Neuronal stem cell (in vitro differentiated cells): Measurements from ENCODE around the gene SOBP.

Source experiments
- DNase-seq: peaks from one replicate; pipeline ENCODE4 v3.0.0-alpha.2; 2013; ENCODE audit warnings: low spot score
- H2AFZ ChIP-seq: one replicate; pipeline ENCODE4 v1.6.1; 2013; ENCODE audit warnings: mild to moderate bottlenecking, low read length, inconsistent platforms
- H2AK5ac ChIP-seq: 2 replicates; pipeline ENCODE4 v1.6.1; 2013; ENCODE audit warnings: low read depth, mild to moderate bottlenecking, inconsistent platforms, low read length, moderate library complexity, mixed read lengths
- H2BK120ac ChIP-seq: 2 replicates; pipeline ENCODE4 v1.6.1; 2013; ENCODE audit warnings: low read depth, mild to moderate bottlenecking, inconsistent platforms, low read length, moderate library complexity, mixed read lengths
- H2BK12ac ChIP-seq: one replicate; pipeline ENCODE4 v1.6.1; 2013; ENCODE audit warnings: low read length, inconsistent platforms
- H2BK15ac ChIP-seq: 2 replicates; pipeline ENCODE4 v1.6.1; 2013; ENCODE audit warnings: mild to moderate bottlenecking, low read length, inconsistent platforms, mixed read lengths
- H2BK5ac ChIP-seq: one replicate; pipeline ENCODE4 v1.6.1; 2013; ENCODE audit warnings: inconsistent platforms, mild to moderate bottlenecking, low read length, moderate library complexity
- H3K14ac ChIP-seq: one replicate; pipeline ENCODE4 v1.6.1; 2013; ENCODE audit warnings: low read length, inconsistent platforms
- H3K18ac ChIP-seq: 2 replicates; pipeline ENCODE4 v1.6.1; 2013; ENCODE audit warnings: low read length, inconsistent platforms
- H3K23ac ChIP-seq: 2 replicates; pipeline ENCODE4 v1.6.1; 2013; ENCODE audit warnings: low read depth, mild to moderate bottlenecking, mixed read lengths, low read length, inconsistent platforms; ENCODE audit not compliant: poor library complexity
- H3K27ac ChIP-seq: replicated peaks from 3 replicates; pipeline ENCODE4 v1.5.1; 2013; ENCODE audit warnings: low read length, inconsistent platforms
- H3K27me3 ChIP-seq, 3 experiments: 2 replicates each; pipeline ENCODE4 v1.6.1; 2013; ENCODE audit warnings: low read length in 3 of 3, mild to moderate bottlenecking in 2 of 3, inconsistent platforms in 1 of 3, low read depth in 1 of 3, mixed read lengths in 1 of 3, moderate library complexity in 1 of 3; ENCODE audit not compliant: control insufficient read depth in 3 of 3, insufficient read depth in 3 of 3
- H3K36me3 ChIP-seq, 2 donors: replicated peaks in 1 of 2; 2 replicates each; pipeline ENCODE4 v1.6.1; 2013; ENCODE audit warnings: low read length in 2 of 2; ENCODE audit not compliant: control insufficient read depth in 2 of 2, insufficient read depth in 2 of 2
- H3K4ac ChIP-seq: 2 replicates; pipeline ENCODE4 v1.6.1; 2013; ENCODE audit warnings: inconsistent platforms, mild to moderate bottlenecking, low read length, moderate library complexity
- H3K4me1 ChIP-seq, 2 donors: 1 replicate in 1 of 2; 2 replicates in 1 of 2; pipeline ENCODE4 v1.6.1; 2013; ENCODE audit warnings: low read length in 2 of 2, low read depth in 1 of 2; ENCODE audit not compliant: control insufficient read depth in 2 of 2, insufficient read depth in 1 of 2
- H3K4me2 ChIP-seq: one replicate; pipeline ENCODE4 v1.6.1; 2013; ENCODE audit warnings: mild to moderate bottlenecking, low read length, inconsistent platforms; ENCODE audit not compliant: insufficient read depth, poor library complexity, severe bottlenecking
- H3K4me3 ChIP-seq, 2 donors: 2 replicates each; pipeline ENCODE4 v1.5.1; 2013; ENCODE audit warnings: low read length in 2 of 2, mild to moderate bottlenecking in 2 of 2, inconsistent platforms in 1 of 2, moderate library complexity in 1 of 2
- H3K79me1 ChIP-seq: one replicate; pipeline ENCODE4 v1.6.1; 2013; ENCODE audit warnings: low read depth, mild to moderate bottlenecking, inconsistent platforms, low read length, moderate library complexity
- H3K9ac ChIP-seq: one replicate; pipeline ENCODE4 v1.6.1; 2013; ENCODE audit warnings: mild to moderate bottlenecking, low read depth, low read length, inconsistent platforms; ENCODE audit not compliant: poor library complexity
- H3K9me3 ChIP-seq, 2 donors: replicated peaks in 1 of 2; 2 replicates each; pipeline versions ENCODE3 to v1.6.1; 2013; ENCODE audit warnings: low read length in 2 of 2, mild to moderate bottlenecking in 2 of 2, inconsistent platforms in 1 of 2, low read depth in 1 of 2, mixed read lengths in 1 of 2, moderate library complexity in 1 of 2; ENCODE audit not compliant: control insufficient read depth in 2 of 2, insufficient read depth in 1 of 2
- H4K8ac ChIP-seq: one replicate; pipeline ENCODE4 v1.6.1; 2013; ENCODE audit warnings: low read depth, mild to moderate bottlenecking, inconsistent platforms, low read length, moderate library complexity
- H4K91ac ChIP-seq: one replicate; pipeline ENCODE4 v1.6.1; 2013; ENCODE audit warnings: low read length, low read depth, mild to moderate bottlenecking, inconsistent platforms; ENCODE audit not compliant: poor library complexity
- WGBS, 2 donors: extraction: QIAGEN DNeasy Blood & Tissue Kit; methylation state at CpG; one replicate each; pipeline ENCODE4 v1.1.7; 2013; ENCODE audit warnings: missing lambda C conversion rate in 2 of 2, mixed read lengths in 1 of 2; ENCODE audit not compliant: insufficient read length in 2 of 2, insufficient replicate concordance in 1 of 2; ENCODE audit errors: extremely low coverage in 2 of 2; 5-methylcytosine and 5-hydroxymethylcytosine counted together

SOBP gene

GRCh38 chr6:107565165-107565723, 75.3 kb downstream of the SOBP start:
- Histone ChIP-seq H2AFZ (no peak overlapping the region), H3K4me1 (peaks cover 14 to 16% of the 10 kb centered on the region in 2 donors), H3K27ac (no peak overlapping the region), H3K9ac (no peak overlapping the region), H3K36me3 (peaks cover 0 to 62% of the 10 kb centered on the region in 2 donors), H4K8ac (no peak overlapping the region), H3K9me3 (no peaks in the 10 kb centered on the region), H2AK5ac (no peak overlapping the region), H3K4ac (no peak overlapping the region), H2BK5ac (no peak overlapping the region), H2BK15ac (no peak overlapping the region), H2BK120ac (no peak overlapping the region), H3K4me2 (no peak overlapping the region), H3K18ac (no peak overlapping the region), H3K27me3 (no peaks in the 10 kb centered on the region), H4K91ac (no peak overlapping the region), H2BK12ac (no peak overlapping the region), H3K23ac (no peak overlapping the region), H3K14ac (no peak overlapping the region), H3K4me3 (no peak overlapping the region), H3K79me1 (no peaks in the 10 kb centered on the region)
- WGBS, 2 donors: no CpG with 5 or more reads among the region's 7 CpGs
- DNase-seq: no peak

DNA sequence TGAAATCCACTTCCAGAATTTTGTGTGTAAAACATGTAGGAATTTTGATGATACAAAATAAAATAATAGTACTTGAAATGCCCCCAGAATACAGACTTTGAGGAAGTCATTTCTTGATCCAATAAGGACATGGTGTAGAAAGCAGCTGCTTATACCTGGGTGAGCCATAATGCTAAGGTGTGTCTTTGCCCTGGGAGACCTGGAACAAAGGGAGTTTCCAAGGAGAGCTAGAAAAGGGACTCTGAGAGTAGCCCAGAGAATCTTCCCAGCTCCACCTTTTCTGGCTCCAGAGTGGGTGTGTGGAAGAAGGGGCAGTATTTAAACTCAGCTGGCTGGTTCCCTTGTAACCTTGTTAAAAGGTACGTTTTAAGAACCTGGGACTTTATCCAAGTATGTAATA, 77.7 kb downstream of the SOBP start:
- no peaks in the 10 kb centered on the region for H3K27me3 ChIP-seq
- no peak overlapping the region for H2BK5ac ChIP-seq
- no peak overlapping the region for H3K27ac ChIP-seq
- no peak overlapping the region for H2AK5ac ChIP-seq
- no peak overlapping the region for H2AFZ ChIP-seq
- no peak overlapping the region for H2BK12ac ChIP-seq
- no peak overlapping the region for H3K4me2 ChIP-seq
- H3K18ac ChIP-seq: no peak overlapping the region
- no peak overlapping the region for H3K4ac ChIP-seq
- no peaks in the 10 kb centered on the region for H3K79me1 ChIP-seq
- WGBS, 2 donors: no CpG with 5 or more reads among the region's 1 CpG
- peaks cover 2 to 74% of the 10 kb centered on the region in 2 donors for H3K36me3 ChIP-seq
- no peak overlapping the region for H3K9ac ChIP-seq
- no peak overlapping the region for H4K91ac ChIP-seq
- H4K8ac ChIP-seq: no peak overlapping the region
- H2BK15ac ChIP-seq: no peak overlapping the region
- no peak overlapping the region for H3K4me3 ChIP-seq
- no peaks in the 10 kb centered on the region for H3K9me3 ChIP-seq
- DNase-seq: no peak
- H3K4me1 ChIP-seq: peaks cover 10 to 11% of the 10 kb centered on the region in 2 donors
- no peak overlapping the region for H2BK120ac ChIP-seq
- no peak overlapping the region for H3K23ac ChIP-seq
- no peak overlapping the region for H3K14ac ChIP-seq

DNA sequence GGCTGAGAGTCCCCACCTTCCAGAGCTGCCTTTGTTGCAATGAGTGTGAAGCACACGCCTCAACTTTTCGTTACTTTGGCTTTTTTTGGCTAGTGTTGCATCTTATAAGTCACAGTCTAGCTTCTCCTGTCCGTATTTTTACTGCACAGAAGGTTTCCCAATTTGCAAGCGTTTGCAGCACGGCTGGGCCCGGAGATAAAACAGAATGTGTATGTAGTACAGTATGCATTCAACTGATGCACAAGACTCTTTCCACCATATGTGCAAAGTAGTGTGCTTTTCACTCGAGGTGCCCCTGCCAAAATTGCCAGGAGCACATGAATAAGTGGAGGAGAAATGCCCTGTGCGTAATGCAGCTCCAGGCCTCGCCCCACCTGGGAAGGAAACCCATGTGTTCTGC, 79.6 kb downstream of the SOBP start:
- no CpG with 5 or more reads among the region's 9 CpGs for WGBS, 2 donors
- Histone ChIP-seq H2BK15ac (no peak overlapping the region), H3K27ac (no peak overlapping the region)

DNA sequence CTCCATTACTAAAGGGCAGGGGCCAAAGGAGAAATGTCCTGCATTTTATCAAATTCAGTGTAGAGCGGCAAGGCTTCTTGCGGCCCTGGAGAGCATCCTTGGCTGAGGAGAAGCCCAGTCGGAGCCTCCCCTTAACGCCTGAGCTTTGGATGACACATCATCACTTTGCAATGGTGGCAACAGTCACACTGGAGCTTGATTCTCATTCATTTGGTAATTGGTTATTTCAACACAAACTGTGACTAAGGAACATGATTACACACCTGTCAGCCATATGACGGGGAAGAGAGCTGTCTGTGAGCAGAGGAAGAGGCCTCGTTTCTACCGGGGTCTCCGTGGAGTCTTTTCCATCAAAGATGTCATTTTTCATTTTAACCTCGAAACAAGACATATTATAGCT, 81.4 kb downstream of the SOBP start:
- H3K4me1 ChIP-seq: peaks cover 0 to 12% of the 10 kb centered on the region in 2 donors
- no CpG with 5 or more reads among the region's 9 CpGs for WGBS, 2 donors

More for the DNA sequence above, 79.6 kb downstream of the SOBP start:
- Histone ChIP-seq H3K4me1 (peaks cover 5 to 12% of the 10 kb centered on the region in 2 donors), H3K9ac (no peak overlapping the region), H2BK120ac (no peak overlapping the region), H3K18ac (peak overlapping the region; percentile 11), H3K14ac (no peak overlapping the region), H3K23ac (peak overlapping the region; percentile 50), H2AK5ac (peak overlapping the region; percentile 53), H2BK12ac (no peak overlapping the region), H4K8ac (no peak overlapping the region), H3K27me3 (no peaks in the 10 kb centered on the region), H3K36me3 (peaks cover 2 to 85% of the 10 kb centered on the region in 2 donors), H3K4ac (no peak overlapping the region), H3K9me3 (no peaks in the 10 kb centered on the region), H3K79me1 (no peaks in the 10 kb centered on the region), H2BK5ac (no peak overlapping the region), H4K91ac (no peak overlapping the region), H3K4me3 (no peak overlapping the region), H3K4me2 (no peak overlapping the region), H2AFZ (no peak overlapping the region)
- no peak for DNase-seq

More for the DNA sequence above, 81.4 kb downstream of the SOBP start:
- Histone ChIP-seq H4K8ac (no peak overlapping the region), H2BK5ac (no peak overlapping the region), H3K79me1 (no peaks in the 10 kb centered on the region), H3K23ac (no peak overlapping the region), H3K14ac (no peak overlapping the region), H2AK5ac (no peak overlapping the region), H3K4me2 (no peak overlapping the region), H3K4ac (no peak overlapping the region), H2AFZ (no peak overlapping the region), H3K27me3 (no peaks in the 10 kb centered on the region), H2BK12ac (no peak overlapping the region), H2BK15ac (no peak overlapping the region), H3K4me3 (no peak overlapping the region), H3K36me3 (peaks cover 2 to 87% of the 10 kb centered on the region in 2 donors), H3K9ac (no peak overlapping the region), H3K18ac (no peak overlapping the region), H3K9me3 (no peaks in the 10 kb centered on the region), H2BK120ac (no peak overlapping the region), H4K91ac (no peak overlapping the region), H3K27ac (no peak overlapping the region)
- no peak for DNase-seq
